GM21423 (cell line): ENCODE results near the gene ZNF648.
"Not testable (repeated sequence)": the region's sequence is repeated elsewhere in the genome, so short reads cannot be mapped to it uniquely, and the experiment has no call there.

Source experiments
- ATAC-seq: cut with Tn5 transposase; IDR thresholded peaks from one replicate; pipeline ENCODE4 v1.9.1; 2021; ENCODE audit warnings: mild to moderate bottlenecking, moderate library complexity; ENCODE audit not compliant: unreplicated experiment

ZNF648 gene

GRCh38 chr1:182029379-182030331, 31.9 kb downstream of the ZNF648 start:
- ATAC-seq: peak; percentile 92

GRCh38 chr1:182029002-182029378, 32.5 kb downstream of the ZNF648 start:
- ATAC-seq: no peak

GRCh38 chr1:182015360-182015759, 46.2 kb downstream of the ZNF648 start:
- no peak for ATAC-seq

- ATAC-seq: not testable (repeated sequence)
These were observed 50.6 kb downstream of the ZNF648 start for GRCh38 chr1:182010800-182011370.

GRCh38 chr1:182005398-182005797, 56.1 kb downstream of the ZNF648 start:
- ATAC-seq: not testable (repeated sequence)

- no peak for ATAC-seq
These were observed 56.9 kb downstream of the ZNF648 start for GRCh38 chr1:182004601-182005000.
